SK-N-SH (cell line): ENCODE results near the gene EFCAB6. TPM values are rescaled to one million over a fixed set of nuclear protein-coding genes. Genes with fewer than 3 reads are reported as not detected.

ENCODE experiments used
- CTCF ChIA-PET: fragments of 300-600, 350-600 bp; formaldehyde crosslinking; extraction: SDS; loops from one replicate; lab custom pipeline; 2021; lab: Yijun Ruan, JAX
- POLR2A ChIA-PET: fragments of 350-600 bp; sonication (Branson Sonifier 250); formaldehyde crosslinking; extraction: SDS; loops from one replicate; lab custom pipeline; 2020; ENCODE audit warnings: antibody characterized with exemption, inconsistent platforms; lab: Yijun Ruan, JAX
- DNase-seq: peaks from one replicate; pipeline ENCODE4 v3.0.0; 2012
- H2AFZ ChIP-seq: fragments of 200-600 bp; sonication (generic); 2 replicates; pipeline ENCODE4 v1.8.1; 2016; ENCODE audit warnings: antibody characterized with exemption, mild to moderate bottlenecking, low read depth
- H3F3A ChIP-seq: fragments of 200-600 bp; sonication (generic); replicated peaks from 2 replicates; pipeline ENCODE3; 2016; ENCODE audit warnings: antibody characterized with exemption, mild to moderate bottlenecking; ENCODE audit not compliant: insufficient read depth
- H3K27ac ChIP-seq, 2 experiments: fragments of 200-500 bp in 1 of 2; fragments of 200-600 bp in 1 of 2; sonication (Bioruptor generic) in 1 of 2; sonication (generic), shearing (Covaris generic) in 1 of 2; 2 replicates each; pipeline versions ENCODE4 v1.5.1 to v1.6.1; 2014 to 2016; ENCODE audit warnings: low read depth in 2 of 2, inconsistent platforms in 1 of 2, low read length in 1 of 2, mild to moderate bottlenecking in 1 of 2, mixed read lengths in 1 of 2
- H3K27me3 ChIP-seq: fragments of 200-600 bp; sonication (generic), shearing (Covaris generic); 2 replicates; pipeline ENCODE4 v1.6.1; 2016; ENCODE audit warnings: mixed run types; ENCODE audit not compliant: insufficient read depth
- H3K36me3 ChIP-seq, 2 experiments: fragments of 200-500 bp in 1 of 2; fragments of 200-600 bp in 1 of 2; sonication (Bioruptor generic) in 1 of 2; sonication (generic) in 1 of 2; replicated peaks in 1 of 2; 2 replicates each; pipeline versions ENCODE3 to v1.5.1; 2014 to 2016; ENCODE audit warnings: low read length in 1 of 2, mild to moderate bottlenecking in 1 of 2; ENCODE audit not compliant: insufficient read depth in 2 of 2, control insufficient read depth in 1 of 2
- H3K4me1 ChIP-seq, 2 experiments: fragments of 200-500 bp in 1 of 2; fragments of 200-600 bp in 1 of 2; sonication (Bioruptor generic) in 1 of 2; sonication (generic), shearing (Covaris generic) in 1 of 2; 2 replicates each; pipeline versions ENCODE4 v1.5.1 to v1.6.1; 2014 to 2016; ENCODE audit warnings: low read depth in 1 of 2, low read length in 1 of 2, mixed run types in 1 of 2; ENCODE audit not compliant: insufficient read depth in 2 of 2, control insufficient read depth in 1 of 2
- H3K4me2 ChIP-seq: fragments of 200-600 bp; sonication (generic), shearing (Covaris generic); 2 replicates; pipeline ENCODE4 v1.6.1; 2017; ENCODE audit warnings: mixed run types
- H3K4me3 ChIP-seq, 2 experiments: fragments of 200-500 bp in 1 of 2; fragments of 200-600 bp in 1 of 2; sonication (Bioruptor generic) in 1 of 2; sonication (generic), shearing (Covaris generic) in 1 of 2; 2 replicates each; pipeline versions ENCODE4 v1.5.1 to v1.8.1; 2014 to 2016; ENCODE audit warnings: low read depth in 2 of 2, inconsistent platforms in 1 of 2, low read length in 1 of 2, mild to moderate bottlenecking in 1 of 2, mixed read lengths in 1 of 2, moderate library complexity in 1 of 2
- H3K79me2 ChIP-seq: fragments of 200-600 bp; sonication (generic); 2 replicates; pipeline ENCODE4 v1.8.1; 2017; ENCODE audit warnings: mild to moderate bottlenecking; ENCODE audit not compliant: insufficient read depth
- H3K9ac ChIP-seq: fragments of 200-600 bp; sonication (generic); 2 replicates; pipeline ENCODE4 v1.6.1; 2017; ENCODE audit warnings: mixed run types
- H3K9me2 ChIP-seq: fragments of 200-600 bp; sonication (generic); 2 replicates; pipeline ENCODE4 v1.6.1; 2017; ENCODE audit warnings: mixed run types
- H3K9me3 ChIP-seq: fragments of 200-600 bp; sonication (generic); 2 replicates; pipeline ENCODE4 v1.6.1; 2017; ENCODE audit warnings: mixed run types, mild to moderate bottlenecking, moderate library complexity
- H4K20me1 ChIP-seq: fragments of 200-600 bp; sonication (generic); 2 replicates; pipeline ENCODE4 v1.6.1; 2017; ENCODE audit warnings: mild to moderate bottlenecking, mixed run types; ENCODE audit not compliant: insufficient read depth
- CHD2 ChIP-seq: fragments of 150-350 bp; IDR thresholded peaks from 2 replicates; pipeline ENCODE4 v1.6.1; 2018; ENCODE audit warnings: low read length; ENCODE audit not compliant: partially characterized antibody
- EZH2phosphoT487 ChIP-seq: fragments of 200-600 bp; sonication (generic); IDR thresholded peaks from 2 replicates; pipeline ENCODE4 v1.6.1; 2017; ENCODE audit warnings: low read depth, mixed run types, mild to moderate bottlenecking, antibody characterized with exemption, moderate library complexity, borderline replicate concordance
- FOXM1 ChIP-seq: IDR thresholded peaks from 2 replicates; pipeline ENCODE4 v1.4.0; 2012; ENCODE audit warnings: low read depth, mild to moderate bottlenecking
- GABPA ChIP-seq: IDR thresholded peaks from 2 replicates; pipeline ENCODE4 v1.4.0; 2012; ENCODE audit warnings: low read depth, mild to moderate bottlenecking
- GATA2 ChIP-seq: sonication (generic); formaldehyde crosslinking; IDR thresholded peaks from 2 replicates; pipeline ENCODE4 v1.5.0; 2020; ENCODE audit warnings: mild to moderate bottlenecking, missing genetic modification reagents
- MXI1 ChIP-seq: IDR thresholded peaks from 2 replicates; pipeline ENCODE4 v1.6.1; 2012; ENCODE audit warnings: mild to moderate bottlenecking, low read depth, low read length, improper control_type of control experiment
- NFIC ChIP-seq: IDR thresholded peaks from 2 replicates; pipeline ENCODE4 v1.4.0; 2012; ENCODE audit warnings: borderline replicate concordance
- POLR2AphosphoS5 ChIP-seq: IDR thresholded peaks from 2 replicates; pipeline ENCODE4 v1.6.1; 2012; ENCODE audit warnings: low read depth, low read length
- TAF1 ChIP-seq: IDR thresholded peaks from 2 replicates; pipeline ENCODE4 v1.6.1; 2012; ENCODE audit warnings: low read depth, mild to moderate bottlenecking, low read length, moderate library complexity, borderline replicate concordance
- TEAD4 ChIP-seq: IDR thresholded peaks from 2 replicates; pipeline ENCODE4 v1.4.0; 2012; ENCODE audit warnings: mild to moderate bottlenecking, borderline replicate concordance; ENCODE audit not compliant: insufficient read depth
- YY1 ChIP-seq: IDR thresholded peaks from 2 replicates; pipeline ENCODE4 v1.4.0; 2012; ENCODE audit warnings: low read depth, mild to moderate bottlenecking
- WGBS: methylation state at CpG from one replicate; pipeline ENCODE4 v1.1.6; 2017; ENCODE audit warnings: low lambda C conversion rate; 5-methylcytosine and 5-hydroxymethylcytosine counted together
- polyA plus RNA-seq, 3 experiments: library from polyadenylated mRNA; depleted of rRNA; stranded (reverse); fragments of >200 nt; gene quantifications; 2 replicates each; pipeline ENCODE4 v1.2.3, GENCODE V29; 2012
- TF ChIP-seq, protein P1 (sequence below): IDR thresholded peaks from 2 replicates; pipeline ENCODE4 v1.4.0; 2012; ENCODE audit warnings: low read depth
- TF ChIP-seq, protein P2 (sequence below): fragments of 200-600 bp; sonication (generic); IDR thresholded peaks from 2 replicates; pipeline ENCODE4 v1.6.1; 2017; ENCODE audit warnings: antibody characterized with exemption, mild to moderate bottlenecking, moderate library complexity
- TF ChIP-seq, protein P3 (sequence below): IDR thresholded peaks from 2 replicates; pipeline ENCODE4 v1.4.0; 2012; ENCODE audit warnings: low read depth, borderline replicate concordance
- TF ChIP-seq, protein P4 (sequence below): fragments of 150-350 bp; IDR thresholded peaks from 2 replicates; pipeline ENCODE4 v1.6.1; 2017; ENCODE audit warnings: antibody characterized with exemption, low read length, low read depth, borderline replicate concordance

Gene EFCAB6
- polyA plus RNA-seq, 1 of the 3 experiments (the other 2 are of a cell fraction) = 0.46 TPM

DNA sequence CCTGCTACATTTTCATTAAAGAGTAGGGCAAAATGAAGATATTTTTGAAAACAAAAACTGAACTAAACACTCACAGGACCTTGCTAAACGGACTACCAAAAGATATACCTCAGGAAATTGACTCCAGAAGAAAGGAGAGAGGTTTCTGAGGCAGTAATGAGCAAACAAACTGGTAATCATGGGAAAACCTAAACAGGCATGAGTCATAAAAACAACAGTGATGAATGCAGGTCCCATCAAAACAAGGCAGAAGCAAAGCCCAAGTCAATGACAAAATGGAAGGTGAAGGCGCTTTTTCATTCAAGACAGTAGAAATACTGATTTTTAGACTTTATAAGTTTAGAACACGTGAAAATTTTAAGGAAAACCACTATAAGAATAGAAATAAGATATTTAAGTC, 104.5 kb downstream of the EFCAB6 start:
- H3K4me2 ChIP-seq = no peak overlapping the region
- 72% methylated on average over 3 of the region's 3 CpGs for WGBS
- H4K20me1 ChIP-seq = no peaks in the 10 kb centered on the region
- DNase-seq = no peak
- no peaks in the 10 kb centered on the region for H3K9me2 ChIP-seq
- H3K79me2 ChIP-seq = no peaks in the 10 kb centered on the region
- no peaks in the 10 kb centered on the region for H3K9me3 ChIP-seq
- H2AFZ ChIP-seq = no peak overlapping the region
- POLR2A ChIA-PET = no interaction called here
- H3F3A ChIP-seq = no peaks in the 10 kb centered on the region
- H3K27me3 ChIP-seq = no peaks in the 10 kb centered on the region
- no peak overlapping the region for H3K9ac ChIP-seq
- H3K4me1 ChIP-seq = no peaks in the 10 kb centered on the region
- H3K4me3 ChIP-seq = no peak overlapping the region
- TF ChIP-seq POLR2AphosphoS5 (no peak), GATA2 (no peak), FOXM1 (no peak), MXI1 (no peak)
- TF ChIP-seq, protein P1, sequence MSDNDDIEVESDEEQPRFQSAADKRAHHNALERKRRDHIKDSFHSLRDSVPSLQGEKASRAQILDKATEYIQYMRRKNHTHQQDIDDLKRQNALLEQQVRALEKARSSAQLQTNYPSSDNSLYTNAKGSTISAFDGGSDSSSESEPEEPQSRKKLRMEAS = no peak
- TF ChIP-seq, all 33 proteins: peak for 0
- CTCF ChIA-PET = no interaction called here
- H3K36me3 ChIP-seq = no peaks in the 10 kb centered on the region
- no peak overlapping the region for H3K27ac ChIP-seq

DNA sequence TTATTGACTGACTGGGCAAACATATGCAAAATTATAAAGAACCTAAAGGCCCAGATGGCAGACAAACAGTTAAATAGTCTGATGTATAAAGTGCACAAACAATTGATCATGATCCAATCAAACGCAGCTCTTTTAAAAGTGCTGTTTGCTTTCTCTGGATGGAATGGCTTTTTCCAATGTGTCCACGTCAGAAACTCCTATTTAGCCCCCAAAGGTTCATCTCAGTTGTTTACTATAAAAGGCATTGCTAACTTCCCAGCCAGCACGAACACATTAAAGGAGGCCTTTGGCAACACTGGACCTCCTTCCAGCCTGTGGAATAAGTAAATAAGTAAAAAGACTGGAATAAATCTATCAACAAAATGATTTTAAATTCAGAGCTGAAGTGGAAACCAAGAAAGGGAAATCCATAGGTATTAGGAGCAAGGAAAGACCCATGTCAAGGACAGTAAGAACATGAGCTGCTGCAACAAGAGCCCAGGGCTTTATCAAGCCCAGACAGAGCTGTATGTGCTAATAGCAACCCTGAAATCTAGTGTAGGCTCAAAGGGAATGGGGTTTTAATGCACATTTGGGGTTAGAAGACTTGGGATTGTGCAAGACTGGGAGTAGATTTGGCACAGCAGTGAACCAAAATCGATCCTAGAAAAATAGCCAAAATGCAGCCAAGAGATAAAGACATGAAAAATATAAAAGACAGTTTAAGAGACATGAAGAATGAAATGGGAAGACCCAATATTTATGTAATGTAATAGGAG, 105.4 kb downstream of the EFCAB6 start:
- POLR2A ChIA-PET = no interaction called here
- no peak overlapping the region for H2AFZ ChIP-seq
- H3K36me3 ChIP-seq = no peaks in the 10 kb centered on the region
- TF ChIP-seq NFIC (no peak), TAF1 (no peak), TEAD4 (no peak), EZH2phosphoT487 (no peak), CHD2 (no peak), GABPA (no peak), YY1 (no peak)
- TF ChIP-seq, protein P2, sequence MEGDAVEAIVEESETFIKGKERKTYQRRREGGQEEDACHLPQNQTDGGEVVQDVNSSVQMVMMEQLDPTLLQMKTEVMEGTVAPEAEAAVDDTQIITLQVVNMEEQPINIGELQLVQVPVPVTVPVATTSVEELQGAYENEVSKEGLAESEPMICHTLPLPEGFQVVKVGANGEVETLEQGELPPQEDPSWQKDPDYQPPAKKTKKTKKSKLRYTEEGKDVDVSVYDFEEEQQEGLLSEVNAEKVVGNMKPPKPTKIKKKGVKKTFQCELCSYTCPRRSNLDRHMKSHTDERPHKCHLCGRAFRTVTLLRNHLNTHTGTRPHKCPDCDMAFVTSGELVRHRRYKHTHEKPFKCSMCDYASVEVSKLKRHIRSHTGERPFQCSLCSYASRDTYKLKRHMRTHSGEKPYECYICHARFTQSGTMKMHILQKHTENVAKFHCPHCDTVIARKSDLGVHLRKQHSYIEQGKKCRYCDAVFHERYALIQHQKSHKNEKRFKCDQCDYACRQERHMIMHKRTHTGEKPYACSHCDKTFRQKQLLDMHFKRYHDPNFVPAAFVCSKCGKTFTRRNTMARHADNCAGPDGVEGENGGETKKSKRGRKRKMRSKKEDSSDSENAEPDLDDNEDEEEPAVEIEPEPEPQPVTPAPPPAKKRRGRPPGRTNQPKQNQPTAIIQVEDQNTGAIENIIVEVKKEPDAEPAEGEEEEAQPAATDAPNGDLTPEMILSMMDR = no peak
- TF ChIP-seq, protein P3, sequence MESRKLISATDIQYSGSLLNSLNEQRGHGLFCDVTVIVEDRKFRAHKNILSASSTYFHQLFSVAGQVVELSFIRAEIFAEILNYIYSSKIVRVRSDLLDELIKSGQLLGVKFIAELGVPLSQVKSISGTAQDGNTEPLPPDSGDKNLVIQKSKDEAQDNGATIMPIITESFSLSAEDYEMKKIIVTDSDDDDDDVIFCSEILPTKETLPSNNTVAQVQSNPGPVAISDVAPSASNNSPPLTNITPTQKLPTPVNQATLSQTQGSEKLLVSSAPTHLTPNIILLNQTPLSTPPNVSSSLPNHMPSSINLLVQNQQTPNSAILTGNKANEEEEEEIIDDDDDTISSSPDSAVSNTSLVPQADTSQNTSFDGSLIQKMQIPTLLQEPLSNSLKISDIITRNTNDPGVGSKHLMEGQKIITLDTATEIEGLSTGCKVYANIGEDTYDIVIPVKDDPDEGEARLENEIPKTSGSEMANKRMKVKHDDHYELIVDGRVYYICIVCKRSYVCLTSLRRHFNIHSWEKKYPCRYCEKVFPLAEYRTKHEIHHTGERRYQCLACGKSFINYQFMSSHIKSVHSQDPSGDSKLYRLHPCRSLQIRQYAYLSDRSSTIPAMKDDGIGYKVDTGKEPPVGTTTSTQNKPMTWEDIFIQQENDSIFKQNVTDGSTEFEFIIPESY = no peak
- TF ChIP-seq, protein P4, sequence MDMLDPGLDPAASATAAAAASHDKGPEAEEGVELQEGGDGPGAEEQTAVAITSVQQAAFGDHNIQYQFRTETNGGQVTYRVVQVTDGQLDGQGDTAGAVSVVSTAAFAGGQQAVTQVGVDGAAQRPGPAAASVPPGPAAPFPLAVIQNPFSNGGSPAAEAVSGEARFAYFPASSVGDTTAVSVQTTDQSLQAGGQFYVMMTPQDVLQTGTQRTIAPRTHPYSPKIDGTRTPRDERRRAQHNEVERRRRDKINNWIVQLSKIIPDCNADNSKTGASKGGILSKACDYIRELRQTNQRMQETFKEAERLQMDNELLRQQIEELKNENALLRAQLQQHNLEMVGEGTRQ = no peak
- TF ChIP-seq, all 33 proteins: peak for 0
- Histone ChIP-seq H3K4me2 (no peak overlapping the region), H3K9me3 (no peaks in the 10 kb centered on the region), H3K4me1 (no peaks in the 10 kb centered on the region), H3K27me3 (no peaks in the 10 kb centered on the region), H3K9ac (no peak overlapping the region), H3K79me2 (no peaks in the 10 kb centered on the region), H3K4me3 (no peak overlapping the region), H3F3A (no peaks in the 10 kb centered on the region), H4K20me1 (no peaks in the 10 kb centered on the region), H3K9me2 (no peaks in the 10 kb centered on the region), H3K27ac (no peak overlapping the region)
- CTCF ChIA-PET = no interaction called here
- no peak for DNase-seq
- WGBS = 59% methylated on average over 4 of the region's 4 CpGs
